Measurements from ENCODE around the gene TMEM238.
A peak's percentile ranks its signal among the peaks of the same experiment; 100 is the strongest.

Gene TMEM238

GRCh38 chr19:55365245-55365644, 18.8 kb downstream of the TMEM238 start:
- no peak overlapping the region for H3K4ac ChIP-seq (ENCODE audit: low read depth, low read length)
- H3K4me3 ChIP-seq (ENCODE audit: low read depth, low read length), result no peak overlapping the region
- H2AFZ ChIP-seq (ENCODE audit: insufficient read depth, low read length, poor library complexity), result no peak overlapping the region
- no peak overlapping the region for H2BK5ac ChIP-seq (ENCODE audit: low read depth, low read length, poor library complexity)
- H3K27me3 ChIP-seq (ENCODE audit: insufficient read depth, low read length), result no peaks in the 10 kb centered on the region
- no CpG with 5 or more reads among the region's 8 CpGs for whole genome bisulfite sequencing (ENCODE audit: extremely low coverage, insufficient coverage, insufficient read length)
- H3K4me2 ChIP-seq (ENCODE audit: low read length), result no peak overlapping the region
- H3K79me1 ChIP-seq (ENCODE audit: low read length), result peaks cover 18% of the 10 kb centered on the region
- no peaks in the 10 kb centered on the region for H3K9me3 ChIP-seq (ENCODE audit: insufficient read depth, low read depth, low read length)
- no peak overlapping the region for H4K8ac ChIP-seq (ENCODE audit: low read depth, low read length)
- no peak overlapping the region for H3K23ac ChIP-seq (ENCODE audit: low read length)
- H4K12ac ChIP-seq (ENCODE audit: low read depth, low read length), result no peak overlapping the region
- H4K91ac ChIP-seq (ENCODE audit: low read depth, low read length), result no peak overlapping the region
- H3K27ac ChIP-seq (ENCODE audit: low read depth, low read length), result no peak overlapping the region
- no peak overlapping the region for H2AK5ac ChIP-seq (ENCODE audit: low read length)
- H3K14ac ChIP-seq (ENCODE audit: low read length), result no peak overlapping the region
- peaks cover 8 to 9% of the 10 kb centered on the region in 2 experiments for H3K4me1 ChIP-seq (ENCODE audit: control insufficient read depth in 1 of 2, insufficient read depth in 2 of 2, low read length in 2 of 2)
- H3K79me2 ChIP-seq (ENCODE audit: control insufficient read depth, insufficient read depth, low read length, poor library complexity), result peaks cover 10% of the 10 kb centered on the region
- H3K36me3 ChIP-seq (ENCODE audit: control insufficient read depth in 1 of 2, insufficient read depth in 2 of 2, low read length in 2 of 2), result peaks cover 21 to 25% of the 10 kb centered on the region in 2 experiments
- H3K9ac ChIP-seq (ENCODE audit: low read length), result no peak overlapping the region
- no peak overlapping the region for H3K18ac ChIP-seq (ENCODE audit: low read length)
- H2BK120ac ChIP-seq (ENCODE audit: insufficient read depth, low read length, poor library complexity), result no peak overlapping the region
- no peak overlapping the region for H2BK12ac ChIP-seq (ENCODE audit: low read length)
- no peak for DNase-seq

GRCh38 chr19:55362990-55363716, 20.9 kb downstream of the TMEM238 start, which contains the start of gene GARIN5B:
GARIN5B (minus strand) TSS chr19:55363260; CDS start chr19:55363066, 194 bp downstream.
- H3K23ac ChIP-seq (ENCODE audit: low read length), result no peak within 1 kb of the TSS
- H2AK5ac ChIP-seq (ENCODE audit: low read length), result peak within 1 kb of the TSS; percentile 58
- peak within 1 kb of the TSS; percentile 36 for H4K91ac ChIP-seq (ENCODE audit: low read depth, low read length)
- no peaks in the 10 kb centered on the region for H3K27me3 ChIP-seq (ENCODE audit: insufficient read depth, low read length)
- H3K4ac ChIP-seq (ENCODE audit: low read depth, low read length), result no peak within 1 kb of the TSS
- peak; percentile 72 to 89 for DNase-seq
- WGBS (ENCODE audit: extremely low coverage, insufficient coverage, insufficient read length), result no CpG with 5 or more reads among the region's 27 CpGs
- H3K9ac ChIP-seq (ENCODE audit: low read length), result no peak within 1 kb of the TSS
- no peak within 1 kb of the TSS for H2BK120ac ChIP-seq (ENCODE audit: insufficient read depth, low read length, poor library complexity)
- peak within 1 kb of the TSS; percentile 17 for H4K8ac ChIP-seq (ENCODE audit: low read depth, low read length)
- H3K9me3 ChIP-seq (ENCODE audit: insufficient read depth, low read depth, low read length), result no peaks in the 10 kb centered on the region
- H3K14ac ChIP-seq (ENCODE audit: low read length), result no peak within 1 kb of the TSS
- no peak within 1 kb of the TSS for H4K12ac ChIP-seq (ENCODE audit: low read depth, low read length)
- H3K79me1 ChIP-seq (ENCODE audit: low read length), result peaks cover 3% of the 10 kb centered on the region
- no peak within 1 kb of the TSS for H2BK5ac ChIP-seq (ENCODE audit: low read depth, low read length, poor library complexity)
- H3K36me3 ChIP-seq (ENCODE audit: control insufficient read depth in 1 of 2, insufficient read depth in 2 of 2, low read length in 2 of 2), result peaks cover 19 to 23% of the 10 kb centered on the region in 2 experiments
- no peak within 1 kb of the TSS for H3K4me3 ChIP-seq (ENCODE audit: low read depth, low read length)
- H3K27ac ChIP-seq (ENCODE audit: low read depth, low read length), result peak within 1 kb of the TSS; percentile 18
- no peak within 1 kb of the TSS for H3K18ac ChIP-seq (ENCODE audit: low read length)
- peaks cover 3 to 5% of the 10 kb centered on the region in 2 experiments for H3K4me1 ChIP-seq (ENCODE audit: control insufficient read depth in 1 of 2, insufficient read depth in 2 of 2, low read length in 2 of 2)
- H3K4me2 ChIP-seq (ENCODE audit: low read length), result no peak within 1 kb of the TSS
- H2BK12ac ChIP-seq (ENCODE audit: low read length), result peak within 1 kb of the TSS; percentile 15
- H2AFZ ChIP-seq (ENCODE audit: insufficient read depth, low read length, poor library complexity), result no peak within 1 kb of the TSS
- no peaks in the 10 kb centered on the region for H3K79me2 ChIP-seq (ENCODE audit: control insufficient read depth, insufficient read depth, low read length, poor library complexity)

DNA sequence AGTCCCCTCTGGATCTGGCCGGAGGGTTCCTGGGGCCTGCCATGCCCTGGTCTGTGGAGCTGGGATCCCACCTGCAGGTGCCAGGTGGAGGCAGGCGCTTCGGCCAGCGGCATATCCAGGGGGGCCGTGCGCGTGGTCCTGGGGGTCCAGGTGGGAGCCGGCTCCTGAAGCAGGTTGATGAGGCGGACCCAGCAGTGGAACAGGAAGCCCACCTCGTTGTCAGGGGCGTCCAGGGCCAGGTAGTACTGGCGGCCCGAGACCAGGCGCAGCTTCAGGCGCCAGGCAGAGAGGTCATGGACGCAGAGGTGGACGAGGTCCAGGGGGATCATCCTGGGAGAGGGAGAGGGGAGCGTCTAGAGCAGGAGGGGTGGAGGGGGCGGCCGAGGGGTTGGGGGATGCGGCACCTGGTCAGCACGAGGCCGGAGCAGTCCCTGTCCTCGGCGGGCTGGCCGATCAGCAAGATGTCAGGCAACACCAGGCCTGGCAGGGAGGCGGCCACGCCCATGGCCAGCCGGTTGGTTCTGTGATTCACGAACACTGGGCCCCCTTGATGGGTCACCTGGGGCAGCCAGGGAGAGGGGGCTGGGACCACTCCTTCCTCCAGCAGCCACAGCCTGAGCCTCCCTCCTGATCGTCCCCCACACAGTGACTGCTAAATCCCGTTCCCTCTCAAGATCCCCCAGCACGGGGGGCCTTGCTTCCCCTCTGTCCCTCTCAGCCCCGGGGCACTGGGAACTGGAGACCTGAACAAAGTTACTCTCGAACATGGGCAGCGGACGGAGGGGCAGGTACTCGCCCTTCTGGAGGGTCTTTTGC, 21.7 kb downstream of the TMEM238 start:
- Histone ChIP-seq H4K91ac (ENCODE audit: low read depth, low read length) (peak overlapping the region; percentile 36), H3K4me1 (ENCODE audit: control insufficient read depth in 1 of 2, insufficient read depth in 2 of 2, low read length in 2 of 2) (peaks cover 3 to 5% of the 10 kb centered on the region in 2 experiments), H2BK120ac (ENCODE audit: insufficient read depth, low read length, poor library complexity) (no peak overlapping the region), H4K12ac (ENCODE audit: low read depth, low read length) (no peak overlapping the region), H3K9me3 (ENCODE audit: insufficient read depth, low read depth, low read length) (no peaks in the 10 kb centered on the region), H3K14ac (ENCODE audit: low read length) (no peak overlapping the region), H3K4me3 (ENCODE audit: low read depth, low read length) (no peak overlapping the region), H3K36me3 (ENCODE audit: control insufficient read depth in 1 of 2, insufficient read depth in 2 of 2, low read length in 2 of 2) (peaks cover 15 to 18% of the 10 kb centered on the region in 2 experiments), H3K9ac (ENCODE audit: low read length) (no peak overlapping the region), H4K8ac (ENCODE audit: low read depth, low read length) (peak overlapping the region; percentile 17), H3K79me1 (ENCODE audit: low read length) (peaks cover 3% of the 10 kb centered on the region), H2BK5ac (ENCODE audit: low read depth, low read length, poor library complexity) (no peak overlapping the region), H2AFZ (ENCODE audit: insufficient read depth, low read length, poor library complexity) (no peak overlapping the region), H3K79me2 (ENCODE audit: control insufficient read depth, insufficient read depth, low read length, poor library complexity) (no peaks in the 10 kb centered on the region), H3K27ac (ENCODE audit: low read depth, low read length) (no peak overlapping the region), H2AK5ac (ENCODE audit: low read length) (no peak overlapping the region), H3K23ac (ENCODE audit: low read length) (no peak overlapping the region), H3K18ac (ENCODE audit: low read length) (no peak overlapping the region), H2BK12ac (ENCODE audit: low read length) (peak overlapping the region; percentile 8), H3K4me2 (ENCODE audit: low read length) (no peak overlapping the region), H3K27me3 (ENCODE audit: insufficient read depth, low read length) (no peaks in the 10 kb centered on the region), H3K4ac (ENCODE audit: low read depth, low read length) (no peak overlapping the region)
- no peak for DNase-seq
- no CpG with 5 or more reads among the region's 38 CpGs for WGBS (ENCODE audit: extremely low coverage, insufficient coverage, insufficient read length)

DNA sequence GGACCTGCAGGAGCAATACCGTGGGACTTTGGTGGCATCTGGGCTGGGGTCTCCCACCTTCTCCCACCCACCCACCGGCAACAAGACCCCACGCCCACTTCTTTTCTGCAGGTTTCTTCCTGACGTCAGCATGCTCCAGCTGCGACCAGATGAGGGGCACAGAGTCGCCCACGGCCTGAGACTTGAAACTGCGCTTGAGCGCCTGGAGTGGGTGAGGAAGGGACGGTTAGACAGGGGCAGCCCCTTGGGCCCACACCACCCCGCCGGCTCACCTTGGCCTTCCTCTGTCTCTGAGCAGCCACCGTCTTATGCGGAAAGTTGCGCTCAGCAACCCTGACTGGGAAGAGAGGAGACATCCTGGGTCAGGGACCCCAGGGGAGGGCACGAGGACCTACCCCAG, 23.2 kb downstream of the TMEM238 start:
- H2AK5ac ChIP-seq (ENCODE audit: low read length), result no peak overlapping the region
- no peak overlapping the region for H3K18ac ChIP-seq (ENCODE audit: low read length)
- no CpG with 5 or more reads among the region's 16 CpGs for WGBS (ENCODE audit: extremely low coverage, insufficient coverage, insufficient read length)

More for the DNA sequence above, 23.2 kb downstream of the TMEM238 start:
- H3K4me1 ChIP-seq (ENCODE audit: control insufficient read depth in 1 of 2, insufficient read depth in 2 of 2, low read length in 2 of 2), result peaks cover 3 to 5% of the 10 kb centered on the region in 2 experiments
- H3K79me2 ChIP-seq (ENCODE audit: control insufficient read depth, insufficient read depth, low read length, poor library complexity), result no peaks in the 10 kb centered on the region
- H4K91ac ChIP-seq (ENCODE audit: low read depth, low read length), result no peak overlapping the region
- no peak overlapping the region for H3K23ac ChIP-seq (ENCODE audit: low read length)
- no peak overlapping the region for H3K4ac ChIP-seq (ENCODE audit: low read depth, low read length)
- H3K4me2 ChIP-seq (ENCODE audit: low read length), result no peak overlapping the region
- no peak for DNase-seq
- H3K79me1 ChIP-seq (ENCODE audit: low read length), result peaks cover 3% of the 10 kb centered on the region
- H3K36me3 ChIP-seq (ENCODE audit: control insufficient read depth in 1 of 2, insufficient read depth in 2 of 2, low read length in 2 of 2), result peaks cover 5 to 6% of the 10 kb centered on the region in 2 experiments
- H2BK120ac ChIP-seq (ENCODE audit: insufficient read depth, low read length, poor library complexity), result no peak overlapping the region
- H2AFZ ChIP-seq (ENCODE audit: insufficient read depth, low read length, poor library complexity), result no peak overlapping the region
- H3K27me3 ChIP-seq (ENCODE audit: insufficient read depth, low read length), result no peaks in the 10 kb centered on the region
- H3K4me3 ChIP-seq (ENCODE audit: low read depth, low read length), result no peak overlapping the region
- H3K9ac ChIP-seq (ENCODE audit: low read length), result no peak overlapping the region
- H3K14ac ChIP-seq (ENCODE audit: low read length), result no peak overlapping the region
- H4K12ac ChIP-seq (ENCODE audit: low read depth, low read length), result no peak overlapping the region
- no peak overlapping the region for H3K27ac ChIP-seq (ENCODE audit: low read depth, low read length)
- H4K8ac ChIP-seq (ENCODE audit: low read depth, low read length), result no peak overlapping the region
- H2BK5ac ChIP-seq (ENCODE audit: low read depth, low read length, poor library complexity), result no peak overlapping the region
- no peak overlapping the region for H2BK12ac ChIP-seq (ENCODE audit: low read length)
- no peaks in the 10 kb centered on the region for H3K9me3 ChIP-seq (ENCODE audit: insufficient read depth, low read depth, low read length)
